Testis (tissue), 3 donors: ENCODE results near the gene CEMIP. TPM values are rescaled to one million over a fixed set of nuclear protein-coding genes. Genes with fewer than 3 reads are reported as not detected.

Experiments
- DNase-seq: peaks from one replicate; pipeline ENCODE4 v3.0.0-alpha.2; 2019
- H3K27ac ChIP-seq, 2 donors: fragments of 200-600 bp; sonication (generic); one replicate each; pipeline ENCODE4 v1.5.1; 2019
- H3K27me3 ChIP-seq: fragments of 200-600 bp; sonication (generic); one replicate; pipeline ENCODE4 v1.5.1; 2019
- H3K36me3 ChIP-seq: fragments of 200-600 bp; sonication (generic); one replicate; pipeline ENCODE4 v1.5.1; 2017; ENCODE audit warnings: low read depth; ENCODE audit errors: missing control alignments
- H3K4me1 ChIP-seq: fragments of 200-600 bp; sonication (generic); one replicate; pipeline ENCODE4 v1.5.1; 2019
- H3K4me3 ChIP-seq, 2 donors: fragments of 200-600 bp; sonication (generic); one replicate each; pipeline ENCODE4 v1.5.1; 2017 to 2019
- H3K9me3 ChIP-seq: fragments of 200-600 bp; sonication (generic); one replicate; pipeline ENCODE4 v1.5.1; 2017
- POLR2A ChIP-seq: fragments of 450-650 bp; IDR thresholded peaks from one replicate; pipeline ENCODE4 v1.6.1; 2017; ENCODE audit warnings: antibody characterized with exemption, mild to moderate bottlenecking, moderate library complexity
- WGBS, 2 donors: methylation state at CpG; one replicate each; pipeline ENCODE4 v1.1.5; 2018; 5-methylcytosine and 5-hydroxymethylcytosine counted together
- intact Hi-C: fragments of 100-400 bp; cut with DNase I; formaldehyde crosslinking; loops from one replicate; pipeline ENCODE4 v1.15.1; 2023; ENCODE audit warnings: low total_unique reads
- polyA plus RNA-seq: library from polyadenylated mRNA; stranded (reverse); fragments of 350-450 nt; fragmentation: Illumina TruSeq; extraction: RNeasy Lipid Tissue Mini Kit (QIAGEN cat#74804); gene quantifications from one replicate; pipeline ENCODE4 v1.2.3, GENCODE V29; 2014; ENCODE audit warnings: low read depth, low replicate concordance; ENCODE audit not compliant: insufficient read depth
- total RNA-seq, 2 donors: library from RNA; depleted of rRNA; stranded (reverse); fragments of >200 nt; gene quantifications; one replicate each; pipeline ENCODE4 v1.2.3, GENCODE V29; 2016
- TF ChIP-seq, protein P1 (sequence below), 3 experiments: fragments of 450-650 bp in 2 of 3; fragments of 200-600 bp in 1 of 3; sonication (generic) in 1 of 3; IDR thresholded peaks; one replicate each; pipeline ENCODE4 v1.5.1; 2016 to 2019; ENCODE audit warnings: antibody characterized with exemption in 3 of 3, mild to moderate bottlenecking in 2 of 3, moderate library complexity in 1 of 3

The CEMIP gene
- total and polyA plus RNA-seq, 3 donors from 2014 or later, result 7.5 to 21.5 (median 8.3) TPM

DNA sequence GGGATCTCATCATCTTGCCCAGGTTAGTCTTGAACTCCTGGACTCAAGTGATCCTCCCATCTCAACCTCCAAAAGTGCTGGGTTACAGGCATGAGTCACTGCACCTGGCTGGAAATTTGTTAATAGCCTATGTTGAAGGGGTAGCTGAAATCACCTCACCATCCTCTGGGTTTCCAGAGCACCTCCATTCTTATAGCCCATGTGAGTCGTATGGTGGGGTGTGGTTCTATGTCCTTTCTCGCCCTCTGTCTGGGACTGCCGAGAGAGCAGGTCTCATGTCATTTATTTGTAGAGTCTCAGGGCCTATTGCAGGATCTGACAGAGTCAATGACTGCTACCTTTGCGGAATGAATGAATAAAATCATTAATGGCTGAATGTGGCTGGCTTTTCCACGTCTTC lies 20.9 kb downstream of the CEMIP start:
- intact Hi-C loops, result no loop called here
- H3K4me1 ChIP-seq, result no peaks in the 10 kb centered on the region
- 78 to 85% methylated on average over 5 of the region's 5 CpGs for WGBS, 2 donors
- DNase-seq, result no peak
- no peak overlapping the region for H3K27ac ChIP-seq
- no peak for TF ChIP-seq POLR2A
- TF ChIP-seq, protein P1, sequence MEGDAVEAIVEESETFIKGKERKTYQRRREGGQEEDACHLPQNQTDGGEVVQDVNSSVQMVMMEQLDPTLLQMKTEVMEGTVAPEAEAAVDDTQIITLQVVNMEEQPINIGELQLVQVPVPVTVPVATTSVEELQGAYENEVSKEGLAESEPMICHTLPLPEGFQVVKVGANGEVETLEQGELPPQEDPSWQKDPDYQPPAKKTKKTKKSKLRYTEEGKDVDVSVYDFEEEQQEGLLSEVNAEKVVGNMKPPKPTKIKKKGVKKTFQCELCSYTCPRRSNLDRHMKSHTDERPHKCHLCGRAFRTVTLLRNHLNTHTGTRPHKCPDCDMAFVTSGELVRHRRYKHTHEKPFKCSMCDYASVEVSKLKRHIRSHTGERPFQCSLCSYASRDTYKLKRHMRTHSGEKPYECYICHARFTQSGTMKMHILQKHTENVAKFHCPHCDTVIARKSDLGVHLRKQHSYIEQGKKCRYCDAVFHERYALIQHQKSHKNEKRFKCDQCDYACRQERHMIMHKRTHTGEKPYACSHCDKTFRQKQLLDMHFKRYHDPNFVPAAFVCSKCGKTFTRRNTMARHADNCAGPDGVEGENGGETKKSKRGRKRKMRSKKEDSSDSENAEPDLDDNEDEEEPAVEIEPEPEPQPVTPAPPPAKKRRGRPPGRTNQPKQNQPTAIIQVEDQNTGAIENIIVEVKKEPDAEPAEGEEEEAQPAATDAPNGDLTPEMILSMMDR (IDR thresholded peaks at IDR 0.05), result no peak
- no peaks in the 10 kb centered on the region for H3K9me3 ChIP-seq
- H3K36me3 ChIP-seq, result no peaks in the 10 kb centered on the region
- H3K27me3 ChIP-seq, result no peaks in the 10 kb centered on the region
- H3K4me3 ChIP-seq, result no peak overlapping the region

DNA sequence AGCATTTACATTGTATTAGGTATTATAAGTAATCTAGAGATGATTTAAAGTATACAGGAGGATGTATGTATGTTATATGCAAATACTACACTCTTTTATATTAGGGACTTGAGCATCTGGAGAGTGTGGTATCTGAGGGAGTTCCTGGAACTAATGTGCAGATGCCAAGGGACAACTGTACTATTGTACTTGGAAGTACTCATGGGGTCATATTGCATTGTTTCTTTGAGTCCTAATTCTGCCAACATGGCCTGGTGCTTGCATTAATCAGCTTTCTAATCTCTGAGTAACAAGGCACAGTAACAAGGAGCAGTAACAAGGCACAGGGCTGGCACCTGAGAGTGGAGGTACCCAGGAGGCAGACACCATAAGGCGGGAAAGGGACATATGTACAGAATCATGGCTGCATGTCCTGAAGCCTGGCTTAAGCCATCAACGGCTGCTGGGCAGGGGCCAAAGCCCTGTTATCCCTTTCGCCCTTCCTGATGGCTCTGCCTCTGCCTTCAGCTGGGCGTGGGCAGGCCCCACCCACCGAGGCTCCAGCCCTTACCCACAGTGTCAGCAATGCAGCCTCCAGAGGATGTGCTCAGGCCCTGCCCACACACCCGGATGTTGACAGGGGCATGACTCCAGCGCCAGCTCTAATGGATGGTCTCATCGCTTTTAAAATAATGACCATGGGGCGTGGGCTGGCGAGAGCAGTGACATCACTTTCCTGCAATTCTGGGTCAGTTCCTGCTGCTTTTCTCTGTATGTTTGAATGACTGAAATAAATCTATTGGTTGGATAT lies 22.9 kb downstream of the CEMIP start:
- DNase-seq, result no peak
- Histone ChIP-seq H3K4me3 (no peak overlapping the region), H3K9me3 (no peaks in the 10 kb centered on the region), H3K27ac (no peak overlapping the region), H3K4me1 (no peaks in the 10 kb centered on the region), H3K36me3 (no peaks in the 10 kb centered on the region), H3K27me3 (no peaks in the 10 kb centered on the region)
- intact Hi-C loops, result no loop called here
- 79% methylated on average over 8 to 10 of the region's 10 CpGs for WGBS, 2 donors
- no peak for TF ChIP-seq POLR2A
- TF ChIP-seq, protein P1 (IDR thresholded peaks at IDR 0.05), result no peak

DNA sequence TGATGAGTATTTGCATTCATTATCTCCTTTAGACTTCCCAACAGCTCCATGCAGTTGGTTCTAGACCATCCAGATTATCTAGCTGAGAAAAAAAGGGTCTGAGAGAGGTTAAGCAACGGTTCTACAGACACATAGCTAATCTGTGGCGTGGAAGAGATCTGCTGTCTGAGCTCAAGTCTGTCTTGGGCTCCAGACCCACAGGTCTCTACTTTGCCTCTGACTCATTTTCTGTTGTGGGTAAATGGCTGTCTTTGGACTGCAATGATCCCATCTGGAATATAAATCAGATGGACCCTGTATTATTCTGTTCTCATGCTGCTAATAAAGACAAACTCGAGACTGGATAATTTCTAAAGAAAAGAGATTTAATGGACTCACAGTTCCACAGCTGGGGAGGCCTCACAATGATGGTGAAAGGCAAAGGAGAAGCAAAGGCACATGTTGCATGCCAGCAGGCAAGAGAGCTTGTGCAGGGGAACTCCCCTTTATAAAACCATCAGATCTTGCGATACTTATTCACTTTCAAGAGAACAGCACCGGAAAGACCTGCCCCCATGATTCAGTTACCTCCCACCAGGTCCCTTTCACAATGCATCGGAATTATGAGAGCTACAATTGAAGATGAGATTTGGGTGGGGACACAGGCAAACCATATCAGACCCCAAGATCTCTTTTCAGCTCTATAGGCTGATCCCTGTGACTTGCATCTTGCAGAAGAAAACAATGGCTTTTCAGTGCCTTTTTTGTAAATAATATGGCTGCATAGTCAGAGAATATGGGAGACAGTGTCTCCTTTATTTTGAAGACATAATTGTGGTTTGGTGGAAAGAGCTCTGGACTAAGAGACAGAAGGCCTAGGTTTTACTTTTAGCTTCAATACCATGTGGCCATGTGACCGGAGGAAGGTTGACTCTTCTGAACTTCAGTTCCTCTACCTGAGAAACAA lies 24.7 kb downstream of the CEMIP start:
- no peaks in the 10 kb centered on the region for H3K4me1 ChIP-seq
- H3K27me3 ChIP-seq, result no peaks in the 10 kb centered on the region
- no peaks in the 10 kb centered on the region for H3K36me3 ChIP-seq
- intact Hi-C loops, result no loop called here
- DNase-seq, result no peak
- H3K27ac ChIP-seq, result no peak overlapping the region
- H3K4me3 ChIP-seq, result no peak overlapping the region
- WGBS, 2 donors, result 92% methylated on average over 7 of the region's 7 CpGs
- H3K9me3 ChIP-seq, result no peaks in the 10 kb centered on the region
- no peak for TF ChIP-seq POLR2A
- TF ChIP-seq, protein P1 (IDR thresholded peaks at IDR 0.05), result no peak

DNA sequence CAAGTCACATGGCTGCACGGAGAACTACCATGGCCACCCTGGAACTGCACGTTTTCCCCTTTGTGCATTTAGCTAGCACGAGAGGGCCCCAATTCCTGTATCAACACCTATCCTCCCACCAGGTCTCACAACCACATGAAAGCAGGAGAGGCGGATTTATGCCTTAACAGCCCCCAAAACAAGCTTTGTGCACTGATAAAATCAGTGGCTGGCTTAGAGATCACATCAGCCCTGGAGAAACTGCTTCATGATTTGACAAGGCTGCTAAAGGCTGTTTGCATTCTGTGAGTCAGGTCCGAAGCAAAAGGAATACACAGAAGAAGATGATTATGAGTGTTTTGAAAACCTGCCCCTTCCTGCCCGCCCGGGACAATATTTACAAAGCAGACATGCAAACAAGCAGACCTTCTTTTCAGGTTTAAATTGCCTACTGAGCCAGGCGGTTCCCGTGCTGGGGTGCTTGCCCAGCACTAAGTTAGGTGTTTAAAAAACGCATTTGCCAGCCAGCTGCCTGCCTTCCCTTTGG lies 25.9 kb downstream of the CEMIP start:
- WGBS, 2 donors, result 70 to 71% methylated on average over 10 of the region's 10 CpGs
- H3K27ac ChIP-seq, result no peak overlapping the region

More for the DNA sequence above, 25.9 kb downstream of the CEMIP start:
- H3K9me3 ChIP-seq, result no peaks in the 10 kb centered on the region
- TF ChIP-seq POLR2A, result no peak
- TF ChIP-seq, protein P1 (IDR thresholded peaks at IDR 0.05), result no peak
- no peaks in the 10 kb centered on the region for H3K4me1 ChIP-seq
- H3K36me3 ChIP-seq, result no peaks in the 10 kb centered on the region
- intact Hi-C loops, result no loop called here
- H3K4me3 ChIP-seq, result no peak overlapping the region
- no peaks in the 10 kb centered on the region for H3K27me3 ChIP-seq
- no peak for DNase-seq
